Smooth muscle cell (in vitro differentiated cells): Measurements from ENCODE around the gene C2orf49. TPM values are rescaled to one million over a fixed set of nuclear protein-coding genes. Genes with fewer than 3 reads are reported as not detected.

Experiments used
- DNase-seq: peaks from one replicate; lab custom pipeline; 2025; ENCODE audit not compliant: unreplicated experiment; lab: John Stamatoyannopoulos, UW
- H2AFZ ChIP-seq: fragments of 200-600 bp; sonication (generic); 2 replicates; pipeline ENCODE4 v1.6.0; 2016; ENCODE audit warnings: antibody characterized with exemption, low read depth, mild to moderate bottlenecking
- H3F3A ChIP-seq: fragments of 200-600 bp; sonication (generic); 2 replicates; pipeline ENCODE4 v1.6.0; 2017; ENCODE audit warnings: antibody characterized with exemption, low read depth
- H3K27ac ChIP-seq: fragments of 200-600 bp; sonication (generic); 2 replicates; pipeline ENCODE4 v1.5.1; 2016; ENCODE audit warnings: low read depth, mild to moderate bottlenecking
- H3K27me3 ChIP-seq: fragments of 200-600 bp; sonication (generic); 2 replicates; pipeline ENCODE4 v1.6.1; 2016; ENCODE audit warnings: low read depth, mild to moderate bottlenecking
- H3K36me3 ChIP-seq: fragments of 200-600 bp; sonication (generic); 2 replicates; pipeline ENCODE4 v1.5.1; 2016; ENCODE audit warnings: low read depth
- H3K4me1 ChIP-seq: fragments of 200-600 bp; sonication (generic); 2 replicates; pipeline ENCODE4 v1.5.1; 2016; ENCODE audit warnings: low read depth
- H3K4me2 ChIP-seq: fragments of 200-600 bp; sonication (generic); 2 replicates; pipeline ENCODE4 v1.6.0; 2016; ENCODE audit warnings: mild to moderate bottlenecking
- H3K4me3 ChIP-seq: fragments of 200-600 bp; sonication (generic); 2 replicates; pipeline ENCODE4 v1.5.1; 2016; ENCODE audit warnings: mild to moderate bottlenecking
- H3K79me2 ChIP-seq: fragments of 200-600 bp; sonication (generic); 2 replicates; pipeline ENCODE4 v1.6.0; 2016; ENCODE audit warnings: low read depth, mild to moderate bottlenecking
- H3K9ac ChIP-seq: fragments of 200-600 bp; sonication (generic); 2 replicates; pipeline ENCODE4 v1.6.0; 2016; ENCODE audit warnings: low read depth
- H3K9me3 ChIP-seq: fragments of 200-600 bp; sonication (generic); replicated peaks from 2 replicates; pipeline ENCODE4 v1.5.1; 2016; ENCODE audit warnings: low read depth
- H4K20me1 ChIP-seq: fragments of 200-600 bp; sonication (generic); 2 replicates; pipeline ENCODE4 v1.6.0; 2016; ENCODE audit warnings: low read depth
- WGBS: methylation state at CpG from one replicate; pipeline ENCODE4 v1.1.7; 2016; ENCODE audit warnings: low lambda C conversion rate; 5-methylcytosine and 5-hydroxymethylcytosine counted together
- polyA plus RNA-seq: library from polyadenylated mRNA; unstranded; fragments of >200 nt; fragmentation: Nextera tagmentation; extraction: Ambion mirVana; gene quantifications from 2 replicates; pipeline ENCODE4 v1.2.1, GENCODE V29; 2016
- total RNA-seq: library from RNA; depleted of rRNA; stranded (reverse); fragments of >200 nt; gene quantifications from 2 replicates; pipeline ENCODE4 v1.2.3, GENCODE V29; 2014
- TF ChIP-seq, protein P1 (sequence below): fragments of 200-600 bp; sonication (generic); IDR thresholded peaks from 2 replicates; pipeline ENCODE4 v1.5.1; 2017; ENCODE audit warnings: borderline replicate concordance, mild to moderate bottlenecking, antibody characterized with exemption; ENCODE audit not compliant: insufficient read depth, poor library complexity, severe bottlenecking

Gene C2orf49
- total and polyA plus RNA-seq, 2 experiments from 2014 or later, result 17.9 to 37.7 TPM

DNA sequence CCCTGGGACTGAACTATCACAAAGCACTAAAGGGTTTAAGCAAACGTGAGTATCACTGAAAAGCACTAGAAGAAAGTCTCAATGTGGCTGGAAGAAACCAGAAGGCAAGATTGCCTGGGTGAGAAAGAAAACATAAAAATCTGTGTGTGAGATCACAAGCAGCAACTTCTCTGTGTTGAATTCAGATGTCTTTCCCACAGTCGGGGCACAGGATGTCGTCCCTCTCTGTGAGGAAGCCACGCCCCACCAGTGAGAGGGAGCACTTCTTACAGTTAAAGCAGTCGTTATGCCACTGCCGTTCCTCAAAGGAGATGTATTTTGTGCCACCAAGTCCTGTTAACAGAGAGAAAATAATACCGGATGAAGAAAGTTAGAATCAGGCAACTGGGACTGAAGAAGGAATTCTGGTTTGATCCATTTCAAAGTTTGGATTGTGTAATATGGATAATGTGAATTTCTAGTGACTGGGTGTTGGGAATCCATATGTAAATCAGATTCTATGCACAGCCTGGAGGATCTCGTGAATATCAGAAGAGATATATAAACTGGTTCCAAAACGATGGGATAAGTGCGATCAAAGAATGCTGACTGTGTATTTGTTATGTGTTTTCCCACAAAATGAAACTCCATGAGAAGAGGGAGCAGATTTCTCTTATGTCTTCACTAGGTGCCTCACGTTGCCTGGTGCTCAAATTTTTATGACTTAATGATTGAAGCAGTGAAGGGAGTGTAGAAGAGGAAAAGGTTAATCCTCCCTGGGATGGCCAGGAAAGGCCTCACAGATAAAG is 24.0 kb downstream of the C2orf49 start:
- no peak overlapping the region for H3K4me2 ChIP-seq
- H4K20me1 ChIP-seq, result peaks cover 29% of the 10 kb centered on the region
- DNase-seq, result no peak
- H3K9ac ChIP-seq, result no peak overlapping the region
- 86% methylated on average over 11 of the region's 11 CpGs for WGBS
- TF ChIP-seq, protein P1, sequence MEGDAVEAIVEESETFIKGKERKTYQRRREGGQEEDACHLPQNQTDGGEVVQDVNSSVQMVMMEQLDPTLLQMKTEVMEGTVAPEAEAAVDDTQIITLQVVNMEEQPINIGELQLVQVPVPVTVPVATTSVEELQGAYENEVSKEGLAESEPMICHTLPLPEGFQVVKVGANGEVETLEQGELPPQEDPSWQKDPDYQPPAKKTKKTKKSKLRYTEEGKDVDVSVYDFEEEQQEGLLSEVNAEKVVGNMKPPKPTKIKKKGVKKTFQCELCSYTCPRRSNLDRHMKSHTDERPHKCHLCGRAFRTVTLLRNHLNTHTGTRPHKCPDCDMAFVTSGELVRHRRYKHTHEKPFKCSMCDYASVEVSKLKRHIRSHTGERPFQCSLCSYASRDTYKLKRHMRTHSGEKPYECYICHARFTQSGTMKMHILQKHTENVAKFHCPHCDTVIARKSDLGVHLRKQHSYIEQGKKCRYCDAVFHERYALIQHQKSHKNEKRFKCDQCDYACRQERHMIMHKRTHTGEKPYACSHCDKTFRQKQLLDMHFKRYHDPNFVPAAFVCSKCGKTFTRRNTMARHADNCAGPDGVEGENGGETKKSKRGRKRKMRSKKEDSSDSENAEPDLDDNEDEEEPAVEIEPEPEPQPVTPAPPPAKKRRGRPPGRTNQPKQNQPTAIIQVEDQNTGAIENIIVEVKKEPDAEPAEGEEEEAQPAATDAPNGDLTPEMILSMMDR, result no peak
- no peaks in the 10 kb centered on the region for H3F3A ChIP-seq
- no peaks in the 10 kb centered on the region for H3K4me1 ChIP-seq
- H3K79me2 ChIP-seq, result no peaks in the 10 kb centered on the region
- H3K27ac ChIP-seq, result no peak overlapping the region
- H2AFZ ChIP-seq, result no peak overlapping the region
- no peak overlapping the region for H3K4me3 ChIP-seq
- H3K9me3 ChIP-seq, result peaks cover 5% of the 10 kb centered on the region
- H3K27me3 ChIP-seq, result no peaks in the 10 kb centered on the region
- peaks cover 29% of the 10 kb centered on the region for H3K36me3 ChIP-seq

DNA sequence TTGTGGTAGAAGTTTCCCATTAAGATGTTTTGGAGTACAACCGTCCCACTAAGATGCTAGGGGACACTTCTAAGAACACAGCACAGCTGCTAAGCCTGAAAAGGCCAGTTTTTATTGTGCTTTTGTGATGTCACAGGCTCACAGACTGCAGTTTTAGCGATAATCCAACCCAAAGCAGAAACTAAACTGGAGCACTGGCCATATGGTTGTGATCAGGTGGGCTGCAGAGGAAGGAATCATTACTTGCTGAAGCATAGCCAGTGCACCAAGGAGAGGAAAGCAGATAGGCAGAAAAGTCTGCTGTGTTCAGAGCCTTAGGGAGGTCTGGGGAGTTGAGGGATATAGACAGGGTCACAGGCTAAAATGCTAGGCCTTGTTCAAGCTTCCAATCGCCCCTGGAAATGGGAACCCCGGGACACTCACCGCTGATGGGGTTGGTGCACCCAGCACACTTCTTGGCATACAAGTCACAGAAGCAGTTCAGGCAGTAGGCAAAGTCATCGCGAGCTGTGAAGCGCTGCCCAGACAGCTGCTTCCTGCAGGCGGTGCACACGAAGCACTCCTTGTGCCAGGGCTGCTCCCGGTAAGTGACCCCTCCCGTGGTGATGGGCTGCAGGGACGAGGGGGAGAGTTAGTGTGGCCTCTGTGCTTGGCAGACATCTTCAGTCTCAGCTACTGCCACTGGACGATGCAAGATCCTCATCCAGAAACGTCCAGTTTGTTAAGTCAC is 25.7 kb downstream of the C2orf49 start:
- peaks cover 38% of the 10 kb centered on the region for H3K36me3 ChIP-seq

GRCh38 chr2:105364436-105365139 is 27.2 kb downstream of the C2orf49 start:
- peaks cover 57% of the 10 kb centered on the region for H4K20me1 ChIP-seq
- WGBS, result 96% methylated on average over 5 of the region's 5 CpGs
- no peak for DNase-seq
- no peak overlapping the region for H3K9ac ChIP-seq
- H3K27me3 ChIP-seq, result no peaks in the 10 kb centered on the region
- peaks cover 35% of the 10 kb centered on the region for H3K36me3 ChIP-seq
- no peaks in the 10 kb centered on the region for H3K9me3 ChIP-seq
- no peaks in the 10 kb centered on the region for H3K4me1 ChIP-seq
- TF ChIP-seq, protein P1, result no peak
- H3K4me2 ChIP-seq, result no peak overlapping the region
- no peak overlapping the region for H2AFZ ChIP-seq
- H3K27ac ChIP-seq, result no peak overlapping the region
- no peaks in the 10 kb centered on the region for H3F3A ChIP-seq
- H3K4me3 ChIP-seq, result no peak overlapping the region
- H3K79me2 ChIP-seq, result no peaks in the 10 kb centered on the region

More for the DNA sequence above, 25.7 kb downstream of the C2orf49 start:
- Histone ChIP-seq H3F3A (no peaks in the 10 kb centered on the region), H3K27me3 (no peaks in the 10 kb centered on the region), H4K20me1 (peaks cover 42% of the 10 kb centered on the region), H3K4me2 (no peak overlapping the region), H2AFZ (no peak overlapping the region), H3K4me3 (no peak overlapping the region), H3K9me3 (no peaks in the 10 kb centered on the region), H3K27ac (no peak overlapping the region), H3K79me2 (no peaks in the 10 kb centered on the region), H3K4me1 (no peaks in the 10 kb centered on the region), H3K9ac (no peak overlapping the region)
- DNase-seq, result no peak
- TF ChIP-seq, protein P1, result no peak
- 88% methylated on average over 15 of the region's 15 CpGs for WGBS
